Heart left ventricle (tissue), 16 donors: ENCODE data around the gene GPRC5D. TPM values are rescaled to one million over a fixed set of nuclear protein-coding genes. Genes with fewer than 3 reads are reported as not detected.

Experiments
- ATAC-seq, 4 donors: fragments of 200-7000 bp; cut with Tn5 transposase; one replicate each; pipeline ENCODE4 v1.9.1; 2020 to 2022; ENCODE audit warnings: moderate library complexity in 4 of 4, mild to moderate bottlenecking in 3 of 4, moderate number of reproducible peaks in 1 of 4
- DNase-seq, 5 donors: peaks; one replicate each; pipeline ENCODE4 v3.0.0-alpha.2; 2020
- H3K27ac ChIP-seq, 12 donors: fragments of 200-600 bp; sonication (generic) in 4 of 12; one replicate each; pipeline versions ENCODE4 v1.5.0 to v1.8.0; 2016 to 2022; ENCODE audit warnings: mild to moderate bottlenecking in 2 of 12
- H3K27me3 ChIP-seq, 9 donors: fragments of 200-600 bp; sonication (generic) in 2 of 9; one replicate each; pipeline versions ENCODE4 v1.5.1 to v1.8.0; 2016 to 2022; ENCODE audit warnings: mild to moderate bottlenecking in 3 of 9
- H3K36me3 ChIP-seq, 9 donors: fragments of 200-600 bp; sonication (generic) in 2 of 9; one replicate each; pipeline versions ENCODE4 v1.5.0 to v1.8.0; 2018 to 2022; ENCODE audit warnings: mild to moderate bottlenecking in 2 of 9
- H3K4me1 ChIP-seq, 12 donors: fragments of 200-600 bp; sonication (generic) in 4 of 12; one replicate each; pipeline versions ENCODE4 v1.5.0 to v1.8.0; 2016 to 2022; ENCODE audit warnings: mild to moderate bottlenecking in 3 of 12
- H3K4me3 ChIP-seq, 12 donors: fragments of 200-600 bp; sonication (generic) in 4 of 12; one replicate each; pipeline versions ENCODE4 v1.5.0 to v1.8.0; 2017 to 2022; ENCODE audit warnings: mild to moderate bottlenecking in 9 of 12, moderate library complexity in 4 of 12
- H3K9me3 ChIP-seq, 12 donors: fragments of 200-600 bp; sonication (generic) in 4 of 12; one replicate each; pipeline versions ENCODE4 v1.5.0 to v1.8.0; 2016 to 2022; ENCODE audit warnings: mild to moderate bottlenecking in 1 of 12
- CTCF ChIP-seq, 12 donors: fragments of 200-600 bp; sonication (generic) in 4 of 12; IDR thresholded peaks; one replicate each; pipeline versions ENCODE4 v1.5.0 to v1.8.0; 2018 to 2022; ENCODE audit warnings: antibody characterized with exemption in 12 of 12, mild to moderate bottlenecking in 5 of 12
- POLR2A ChIP-seq, 2 donors: fragments of 450-650 bp; IDR thresholded peaks; one replicate each; pipeline ENCODE4 v1.6.1; 2017; ENCODE audit warnings: antibody characterized with exemption in 2 of 2, mild to moderate bottlenecking in 2 of 2, moderate library complexity in 2 of 2
- WGBS, 4 donors: extraction: QIAGEN DNeasy Blood & Tissue Kit in 2 of 4; methylation state at CpG; one replicate each; pipeline versions ENCODE4 v1.1.5 to v1.1.7; 2013 to 2018; 5-methylcytosine and 5-hydroxymethylcytosine counted together
- intact Hi-C, 10 donors: fragments of 100-400 bp; cut with DNase I; formaldehyde crosslinking; loops; one replicate each; pipeline versions ENCODE4 v1.11.1 to v1.14.2; 2022
- polyA plus RNA-seq, 2 donors: library from polyadenylated mRNA; stranded (reverse); fragments of 200-250 nt; gene quantifications; one replicate each; pipeline ENCODE4 v1.2.3, GENCODE V29; 2013
- total RNA-seq, 9 donors: library from RNA; depleted of rRNA in 2 of 9; stranded (reverse); fragments of >200 nt in 2 of 9; fragmentation: NEBNext Ultra II Directional in 3 of 9; extraction: Animal tissue kit (Norgen Biotek cat#: 25700) in 3 of 9; gene quantifications; one replicate each; pipeline versions ENCODE4 v1.1.0 to v1.2.4, GENCODE V29; 2016 to 2023
- donor health status: ischemic (EF 13 %, LVEDD 7.1; RV severe dilation, severe dysfunction).
- donor health status: healthy with polysubstance abuse.
- donor health status: DM: no; HTN: yes; CAD: no.
- donor health status: DM: no; HTN: no; CAD: no.
- donor health status: ischemic (EF 25% LVEDD 6.9; RV normal size, moderate dysfunction).
- donor health status: ischemic (EF 25% LVEDD 5.7; RV mildly dilated, moderate dysfunction).
- donor health status: healthy.
- donor health status: DM: yes; HTN: yes; CAD: no.
- donor health status: ischemic (EF 35%, LVEDD 5.7; RV mildly dilated, moderate dysfunction).
- donor health status: nonischemic (EF 11% LVEDD 7.7; RV severe dilation, severe dysfunction).
- donor health status: DM: yes; HTN: yes; CAD: no.
- donor health status: PGD.
- donor health status: ischemic (EF 29% LVEDD 5.4; RV normal size, mild dysfunction).
- donor health status: nonischemic (EF 23%, LVEDD 6.1; RV moderate dilation, normal function).

Gene GPRC5D
- total and polyA plus RNA-seq, 11 donors: 0.11 TPM; not detected in 10

- TF ChIP-seq CTCF (IDR thresholded peaks at IDR 0.05) (no peak), POLR2A (IDR thresholded peaks at IDR 0.05) (no peak)
- no peaks in the 10 kb centered on the region for H3K36me3 ChIP-seq
- DNase-seq (no peak), ATAC-seq (no peak)
- no peaks in the 10 kb centered on the region for H3K4me1 ChIP-seq
- 86 to 89% (median 87%) methylated on average over 7 of the region's 7 CpGs for WGBS, 4 donors
- no peak overlapping the region for H3K27ac ChIP-seq
- no peaks in the 10 kb centered on the region for H3K9me3 ChIP-seq
- H3K27me3 ChIP-seq: no peaks in the 10 kb centered on the region
- H3K4me3 ChIP-seq: no peak overlapping the region
- intact Hi-C loops: no loop called here
These were observed 5.1 kb downstream of the GPRC5D start for GRCh38 chr12:12946686-12947355.

- TF ChIP-seq CTCF (IDR thresholded peaks at IDR 0.05) (no peak), POLR2A (IDR thresholded peaks at IDR 0.05) (no peak)
- no peak for ATAC-seq
- H3K36me3 ChIP-seq: no peaks in the 10 kb centered on the region
- H3K27ac ChIP-seq: no peak overlapping the region
- no peaks in the 10 kb centered on the region for H3K9me3 ChIP-seq
- intact Hi-C loops: no loop called here
- DNase-seq: no peak
- no peaks in the 10 kb centered on the region for H3K27me3 ChIP-seq
- H3K4me1 ChIP-seq: no peaks in the 10 kb centered on the region
- H3K4me3 ChIP-seq: no peak overlapping the region
These were observed 6.4 kb downstream of the GPRC5D start for GRCh38 chr12:12945591-12945990.

GRCh38 chr12:12943586-12944260, 8.2 kb downstream of the GPRC5D start:
- no peak for ATAC-seq
- no peak overlapping the region for H3K27ac ChIP-seq

More at GRCh38 chr12:12943586-12944260, 8.2 kb downstream of the GPRC5D start:
- Histone ChIP-seq H3K9me3 (no peaks in the 10 kb centered on the region), H3K4me1 (no peaks in the 10 kb centered on the region), H3K27me3 (no peaks in the 10 kb centered on the region), H3K4me3 (no peak overlapping the region), H3K36me3 (no peaks in the 10 kb centered on the region)
- WGBS, 4 donors: 84 to 90% (median 89%) methylated on average over 8 of the region's 8 CpGs
- no peak for DNase-seq
- TF ChIP-seq POLR2A (IDR thresholded peaks at IDR 0.05) (no peak), CTCF (IDR thresholded peaks at IDR 0.05) (no peak)
- intact Hi-C loops: no loop called here
